ENCODE results near the gene MEGF6. TPM values are rescaled to one million over a fixed set of nuclear protein-coding genes. Genes with fewer than 3 reads are reported as not detected.
A peak's percentile ranks its signal among the peaks of the same experiment; 100 is the strongest.

Gene MEGF6
- total RNA-seq, 1 donor from 2014 or later, result 209 TPM

DNA sequence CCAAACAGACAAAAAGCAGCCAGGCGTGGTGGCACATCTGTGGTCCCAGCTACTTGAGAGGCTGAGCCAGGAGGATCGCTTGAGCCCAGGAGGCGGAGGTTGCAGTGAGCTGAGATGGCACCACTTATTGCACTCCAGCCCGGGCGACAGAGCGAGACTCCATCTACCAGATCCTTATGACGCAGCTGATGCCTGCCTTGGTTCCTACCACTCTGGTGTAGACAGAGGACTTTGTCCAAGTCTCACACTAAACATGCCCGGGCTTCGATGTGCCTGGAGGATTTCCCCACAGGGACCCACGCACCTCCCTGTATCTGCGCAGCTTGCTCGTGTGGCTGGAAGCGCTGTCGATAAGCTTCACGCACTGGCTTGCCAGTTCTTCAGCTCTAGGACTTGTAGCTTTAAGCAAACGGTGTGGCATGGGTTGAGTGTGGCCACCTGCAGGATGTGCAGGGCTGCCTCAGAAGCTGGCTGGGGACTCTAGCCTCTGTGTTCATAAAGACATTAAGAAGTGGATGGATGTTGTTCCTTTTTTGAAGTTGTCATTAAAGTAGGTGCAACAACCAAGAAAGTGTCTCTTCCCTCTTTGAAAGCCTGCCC lies 18.4 kb upstream of the MEGF6 start:
- DNase-seq (ENCODE audit: low spot score in 2 of 2, unreplicated experiment in 2 of 2), result no peak
- Mint-ChIP-seq H3K27ac (no peak overlapping the region), H3K9me3 (no peaks in the 10 kb centered on the region), H3K4me1 (peaks cover 6% of the 10 kb centered on the region), H3K4me3 (no peak overlapping the region), H3K27me3 (ENCODE audit: low read depth) (no peaks in the 10 kb centered on the region), H3K36me3 (peaks cover 12% of the 10 kb centered on the region)
- TF ChIP-seq, protein P1, sequence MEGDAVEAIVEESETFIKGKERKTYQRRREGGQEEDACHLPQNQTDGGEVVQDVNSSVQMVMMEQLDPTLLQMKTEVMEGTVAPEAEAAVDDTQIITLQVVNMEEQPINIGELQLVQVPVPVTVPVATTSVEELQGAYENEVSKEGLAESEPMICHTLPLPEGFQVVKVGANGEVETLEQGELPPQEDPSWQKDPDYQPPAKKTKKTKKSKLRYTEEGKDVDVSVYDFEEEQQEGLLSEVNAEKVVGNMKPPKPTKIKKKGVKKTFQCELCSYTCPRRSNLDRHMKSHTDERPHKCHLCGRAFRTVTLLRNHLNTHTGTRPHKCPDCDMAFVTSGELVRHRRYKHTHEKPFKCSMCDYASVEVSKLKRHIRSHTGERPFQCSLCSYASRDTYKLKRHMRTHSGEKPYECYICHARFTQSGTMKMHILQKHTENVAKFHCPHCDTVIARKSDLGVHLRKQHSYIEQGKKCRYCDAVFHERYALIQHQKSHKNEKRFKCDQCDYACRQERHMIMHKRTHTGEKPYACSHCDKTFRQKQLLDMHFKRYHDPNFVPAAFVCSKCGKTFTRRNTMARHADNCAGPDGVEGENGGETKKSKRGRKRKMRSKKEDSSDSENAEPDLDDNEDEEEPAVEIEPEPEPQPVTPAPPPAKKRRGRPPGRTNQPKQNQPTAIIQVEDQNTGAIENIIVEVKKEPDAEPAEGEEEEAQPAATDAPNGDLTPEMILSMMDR (IDR thresholded peaks at IDR 0.05; ENCODE audit: unreplicated experiment), result no peak

DNA sequence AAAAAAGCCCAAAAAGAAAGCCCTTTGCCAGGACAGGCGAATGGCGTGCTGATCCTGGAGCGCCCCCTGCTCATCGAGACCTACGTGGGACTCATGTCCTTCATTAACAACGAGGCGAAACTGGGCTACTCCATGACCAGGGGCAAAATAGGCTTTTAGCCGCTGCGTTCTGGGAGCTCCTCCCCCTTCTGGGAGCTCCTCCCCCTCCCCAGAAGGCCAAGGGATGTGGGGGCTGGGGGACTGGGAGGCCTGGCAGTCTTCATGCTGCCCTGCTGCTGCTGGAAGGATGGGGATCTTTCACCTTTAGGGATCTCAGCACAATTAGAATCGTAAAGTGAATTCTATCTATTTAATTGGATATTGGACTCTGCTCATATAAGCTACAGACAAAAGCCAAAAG lies 17.1 kb upstream of the MEGF6 start:
- no peaks in the 10 kb centered on the region for H3K27me3 Mint-ChIP-seq (ENCODE audit: low read depth)
- TF ChIP-seq, protein P1 (IDR thresholded peaks at IDR 0.05; ENCODE audit: unreplicated experiment), result no peak
- H3K9me3 Mint-ChIP-seq, result no peaks in the 10 kb centered on the region
- H3K4me1 Mint-ChIP-seq, result peaks cover 15% of the 10 kb centered on the region
- H3K36me3 Mint-ChIP-seq, result peaks cover 9% of the 10 kb centered on the region
- no peak for DNase-seq (ENCODE audit: low spot score in 2 of 2, unreplicated experiment in 2 of 2)
- H3K4me3 Mint-ChIP-seq, result no peak overlapping the region
- no peak overlapping the region for H3K27ac Mint-ChIP-seq

DNA sequence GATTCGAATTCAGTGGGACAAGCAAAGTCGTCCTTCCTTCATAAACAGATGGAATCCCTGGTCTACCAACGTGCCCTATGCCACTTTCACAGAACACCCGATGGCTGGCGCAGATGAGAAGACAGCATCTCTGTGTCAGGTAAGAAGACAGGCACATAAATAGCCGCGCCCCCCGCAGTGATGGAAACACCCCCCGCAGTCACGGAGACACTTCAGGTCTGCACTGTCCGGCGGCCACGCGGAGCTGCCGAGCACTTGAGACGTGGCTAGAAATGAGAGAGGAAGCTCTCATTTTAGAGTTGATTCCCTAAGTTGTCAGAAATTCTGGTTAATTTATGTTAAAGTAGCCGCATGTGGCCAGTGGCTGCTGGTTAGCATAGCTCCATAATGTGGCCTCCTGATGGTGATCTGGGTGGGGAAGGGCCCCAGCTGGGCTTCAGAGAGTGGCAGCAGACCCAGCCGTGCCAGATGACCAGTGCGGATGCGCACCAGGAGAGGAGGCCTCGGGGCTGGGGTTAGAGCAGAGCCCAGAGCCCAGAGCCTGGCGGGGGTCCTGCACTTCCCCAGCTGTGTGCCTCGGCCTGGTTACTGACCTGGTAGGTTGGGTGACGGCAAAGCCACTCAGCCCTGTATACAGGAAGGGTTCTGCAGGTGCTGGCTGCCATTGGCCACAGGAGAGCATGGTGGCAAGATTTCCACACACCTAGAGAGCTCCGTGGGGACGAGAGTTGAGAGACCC lies 16.4 kb upstream of the MEGF6 start:
- no peaks in the 10 kb centered on the region for H3K9me3 Mint-ChIP-seq
- DNase-seq (ENCODE audit: low spot score in 2 of 2, unreplicated experiment in 2 of 2), result no peak
- no peaks in the 10 kb centered on the region for H3K27me3 Mint-ChIP-seq (ENCODE audit: low read depth)
- peaks cover 23% of the 10 kb centered on the region for H3K4me1 Mint-ChIP-seq
- peaks cover 9% of the 10 kb centered on the region for H3K36me3 Mint-ChIP-seq
- H3K27ac Mint-ChIP-seq, result no peak overlapping the region
- TF ChIP-seq, protein P1 (IDR thresholded peaks at IDR 0.05; ENCODE audit: unreplicated experiment), result no peak
- no peak overlapping the region for H3K4me3 Mint-ChIP-seq

DNA sequence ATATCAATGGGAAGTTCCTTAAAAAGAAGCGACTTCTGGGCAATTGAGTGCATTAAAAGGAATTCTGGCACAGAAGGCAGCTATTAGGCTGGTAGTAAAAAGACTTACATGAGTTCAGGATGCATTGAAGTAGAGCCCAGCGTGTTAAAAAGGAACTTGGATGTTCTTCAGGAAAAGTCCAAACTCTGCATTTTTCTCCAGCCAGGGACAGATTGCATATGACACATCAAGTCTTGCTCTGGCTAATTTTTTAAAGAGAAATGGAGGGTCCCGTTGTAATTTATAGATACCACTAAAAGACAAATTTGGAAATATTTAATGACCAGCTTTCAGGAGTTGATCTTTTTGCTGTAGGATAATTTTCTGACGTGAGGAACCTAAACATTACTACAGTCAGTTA lies 14.7 kb upstream of the MEGF6 start:
- Mint-ChIP-seq H3K36me3 (peaks cover 9% of the 10 kb centered on the region), H3K4me3 (peak overlapping the region; percentile 92), H3K4me1 (peaks cover 23% of the 10 kb centered on the region), H3K27me3 (ENCODE audit: low read depth) (no peaks in the 10 kb centered on the region), H3K9me3 (no peaks in the 10 kb centered on the region), H3K27ac (peak overlapping the region; percentile 88)
- no peak for DNase-seq (ENCODE audit: low spot score in 2 of 2, unreplicated experiment in 2 of 2)
- TF ChIP-seq, protein P1 (IDR thresholded peaks at IDR 0.05; ENCODE audit: unreplicated experiment), result no peak

DNA sequence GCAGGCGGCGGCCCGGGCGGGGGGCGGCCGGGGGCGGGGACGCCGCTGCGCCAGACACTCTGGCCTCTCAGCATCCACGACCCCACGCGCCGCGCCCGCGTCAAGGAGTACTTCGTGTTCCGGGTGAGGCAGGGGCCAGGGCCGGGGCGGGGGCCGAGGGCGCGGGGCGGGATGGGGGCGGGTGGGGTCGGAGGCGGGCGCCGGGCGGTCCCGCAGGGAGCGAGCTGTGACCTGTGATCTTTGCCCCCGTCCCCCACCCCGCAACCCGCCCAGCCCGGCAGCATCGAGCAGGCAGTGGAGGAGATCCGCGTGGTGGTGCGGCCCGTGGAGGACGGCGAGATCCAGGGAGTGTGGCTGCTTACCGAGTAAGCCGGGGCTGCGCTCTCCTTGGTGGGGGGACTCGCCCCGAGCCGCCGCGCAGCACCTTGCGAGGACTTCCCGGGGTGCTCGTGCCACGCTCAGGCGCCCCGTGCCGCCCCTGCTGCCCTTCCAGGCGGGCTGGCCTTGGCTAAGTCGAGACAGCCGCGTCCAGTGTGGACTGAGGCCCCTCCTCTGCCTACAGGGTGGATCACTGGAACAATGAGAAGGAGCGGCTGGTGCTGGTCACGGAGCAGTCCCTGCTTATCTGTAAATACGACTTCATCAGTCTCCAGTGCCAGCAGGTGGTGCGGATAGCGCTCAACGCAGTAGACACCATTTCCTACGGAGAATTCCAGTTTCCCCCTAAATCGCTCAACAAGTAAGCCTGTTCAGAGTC lies 14.0 kb upstream of the MEGF6 start:
- H3K27ac Mint-ChIP-seq, result peak overlapping the region; percentile 88
- peak overlapping the region; percentile 92 for H3K4me3 Mint-ChIP-seq
- TF ChIP-seq, protein P1 (IDR thresholded peaks at IDR 0.05; ENCODE audit: unreplicated experiment), result no peak
- peaks cover 23% of the 10 kb centered on the region for H3K4me1 Mint-ChIP-seq
- H3K27me3 Mint-ChIP-seq (ENCODE audit: low read depth), result no peaks in the 10 kb centered on the region
- no peak for DNase-seq (ENCODE audit: low spot score in 2 of 2, unreplicated experiment in 2 of 2)
- no peaks in the 10 kb centered on the region for H3K9me3 Mint-ChIP-seq
- H3K36me3 Mint-ChIP-seq, result peaks cover 9% of the 10 kb centered on the region
